NCI-H748 (cell line): ENCODE measurements around the gene CADM4.
"Not testable (repeated sequence)": the region's sequence is repeated elsewhere in the genome, so short reads cannot be mapped to it uniquely, and the experiment has no call there.

Experiments used
- DNase-seq: peaks from one replicate; lab custom pipeline; 2025; ENCODE audit not compliant: unreplicated experiment; lab: John Stamatoyannopoulos, UW

Gene CADM4

DNA sequence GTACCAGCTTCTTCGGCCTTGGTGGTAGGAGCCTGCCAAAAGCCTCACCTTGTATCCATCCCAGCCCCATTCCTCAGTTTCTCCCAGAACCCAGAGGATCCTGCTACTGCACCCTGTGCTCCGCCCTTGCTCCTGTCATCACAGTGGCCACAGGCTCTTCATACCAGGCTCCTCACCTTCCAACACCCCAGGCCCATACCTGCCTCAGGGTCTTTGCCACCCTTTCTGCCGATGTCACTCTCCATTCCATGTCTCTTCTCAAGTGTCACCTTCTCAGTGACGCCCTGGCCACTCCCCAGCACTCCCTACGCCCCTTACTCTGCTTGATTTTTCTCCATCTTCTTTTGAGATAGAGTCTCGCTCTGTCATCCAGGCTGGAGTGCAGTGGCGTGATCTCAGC lies 29.8 kb downstream of the CADM4 start:
- DNase-seq, result no peak

GRCh38 chr19:43607238-43608205 lies 32.1 kb downstream of the CADM4 start:
- no peak for DNase-seq

DNA sequence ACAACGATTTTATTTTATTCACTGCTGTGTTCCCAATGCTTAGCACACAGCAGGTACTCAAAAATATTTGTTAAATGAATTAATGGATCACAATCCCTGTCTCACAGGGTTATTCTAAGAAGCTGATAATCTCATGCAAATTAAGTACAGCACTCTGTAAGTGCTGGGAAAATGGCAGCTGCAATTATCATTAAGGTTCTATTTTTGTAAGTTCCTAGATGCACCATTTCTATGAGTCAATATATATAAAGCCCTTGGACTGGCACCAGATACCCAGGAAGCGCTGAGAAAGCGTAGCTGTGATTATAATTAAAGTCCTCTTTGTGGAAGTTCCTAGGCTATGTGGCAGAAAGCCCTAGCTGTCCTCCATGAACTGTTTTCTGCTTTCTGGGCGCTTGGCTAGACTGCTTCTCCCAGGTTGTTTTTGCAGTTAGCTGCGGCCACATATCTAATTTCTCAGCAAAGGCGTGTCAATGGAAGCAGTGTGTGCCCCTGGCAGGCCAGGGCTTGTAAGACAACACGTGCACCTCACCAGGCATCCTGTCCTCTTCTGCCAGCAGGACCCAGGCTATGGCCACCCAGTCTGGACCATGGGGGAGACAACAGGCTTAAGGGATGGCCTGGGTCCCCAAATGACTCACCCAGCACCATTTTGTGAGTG lies 33.0 kb downstream of the CADM4 start:
- DNase-seq, result no peak

DNA sequence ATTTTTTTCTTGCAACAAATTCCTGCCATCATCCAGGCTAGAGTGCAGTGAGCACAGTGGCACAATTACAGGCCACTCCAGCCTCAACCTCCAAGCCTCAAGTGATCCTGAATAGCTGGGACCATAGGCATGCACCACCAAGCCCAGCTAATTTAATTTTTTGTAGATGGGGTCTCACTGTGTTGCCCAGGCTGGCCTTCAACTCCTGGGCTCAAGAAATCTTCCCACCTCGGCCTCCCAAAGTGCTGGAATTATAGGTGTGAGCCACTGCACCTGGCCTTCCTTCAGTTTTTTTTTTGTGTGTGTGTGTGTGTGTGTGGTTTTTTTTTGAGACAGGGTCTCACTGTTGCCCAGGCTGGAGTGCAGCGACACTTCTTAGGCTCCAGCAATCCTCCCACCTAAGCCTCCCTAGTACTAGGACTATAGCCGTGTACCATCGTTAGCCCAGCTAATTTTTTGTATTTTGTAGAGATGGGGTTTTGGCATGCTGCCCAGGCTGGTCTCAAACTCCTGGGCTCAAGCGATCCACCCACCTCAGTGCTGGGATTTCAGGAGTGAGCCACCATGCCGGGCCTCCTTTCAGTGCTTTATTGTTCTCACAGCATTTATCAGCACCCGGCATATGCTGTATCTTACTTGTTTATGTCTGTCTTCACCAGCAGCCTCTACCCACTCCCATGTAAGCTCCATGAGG lies 33.6 kb downstream of the CADM4 start:
- peak; percentile 21 for DNase-seq

GRCh38 chr19:43600326-43600725 lies 39.3 kb downstream of the CADM4 start:
- not testable (repeated sequence) for DNase-seq

- no peak for DNase-seq
Observed at GRCh38 chr19:43599635-43600295, 39.9 kb downstream of the CADM4 start.

- DNase-seq, result no peak
Observed at GRCh38 chr19:43598445-43599240, 41.0 kb downstream of the CADM4 start.

DNA sequence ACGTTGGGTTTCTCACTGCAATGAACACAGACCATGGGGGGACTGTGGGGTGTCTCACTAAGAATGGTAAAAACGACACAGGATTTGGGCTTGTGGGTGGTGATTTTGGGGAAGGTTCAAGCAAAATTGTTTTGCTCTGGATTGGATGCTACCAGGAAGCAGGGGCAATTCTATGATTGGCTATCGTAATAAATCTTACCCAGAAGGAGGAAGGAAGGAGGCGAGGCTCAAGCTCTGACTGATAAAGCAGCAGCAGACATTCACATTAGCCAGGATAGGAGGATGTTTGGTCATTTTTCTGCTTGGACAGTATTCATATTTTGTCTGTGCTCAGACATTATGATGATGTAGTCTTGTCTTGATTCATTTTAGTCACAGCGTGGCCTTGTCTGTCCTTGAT lies 41.8 kb downstream of the CADM4 start:
- DNase-seq, result no peak

DNA sequence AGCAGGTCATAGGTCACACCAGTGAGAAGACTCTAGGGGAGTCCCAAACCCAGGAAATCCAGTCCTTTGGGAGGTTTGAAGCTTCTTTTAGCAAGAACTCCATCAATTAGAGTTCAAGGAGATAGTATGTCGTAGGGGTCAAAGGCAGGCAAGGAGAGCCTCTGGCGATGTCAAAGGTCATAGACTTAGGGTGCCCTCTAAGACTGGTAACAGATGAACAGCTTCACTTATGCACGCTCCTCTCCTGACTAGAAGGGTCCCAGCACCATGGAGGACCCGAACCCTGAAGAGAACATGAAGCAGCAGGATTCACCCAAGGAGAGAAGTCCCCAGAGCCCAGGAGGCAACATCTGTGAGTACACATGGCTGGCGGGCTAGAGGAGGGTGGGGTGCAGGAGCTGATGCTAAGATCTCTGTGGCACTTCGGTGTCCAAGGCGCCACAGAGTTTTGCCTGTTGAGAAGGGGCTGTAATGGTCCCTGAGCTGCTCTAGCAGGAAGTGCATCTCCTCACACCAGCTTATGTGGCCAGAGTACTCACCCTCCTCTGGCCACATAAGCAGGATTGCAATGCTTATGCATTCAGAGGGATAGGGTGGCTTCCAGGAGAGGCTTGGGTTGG lies 42.7 kb downstream of the CADM4 start:
- peak; percentile 39 for DNase-seq

GRCh38 chr19:43595999-43596841 lies 43.4 kb downstream of the CADM4 start, which contains the start of the genes IRGQ and ZNF576:
Gene IRGQ (minus strand): TSS chr19:43596134. CDS start chr19:43595338, 796 bp downstream.
Gene ZNF576 (plus strand): TSS chr19:43596595. CDS start chr19:43597109, 514 bp downstream.
- peak; percentile 100 for DNase-seq

GRCh38 chr19:43595605-43595998 lies 44.0 kb downstream of the CADM4 start:
- peak; percentile 64 for DNase-seq

GRCh38 chr19:43594710-43595604 lies 44.7 kb downstream of the CADM4 start:
- DNase-seq, result peak; percentile 88

DNA sequence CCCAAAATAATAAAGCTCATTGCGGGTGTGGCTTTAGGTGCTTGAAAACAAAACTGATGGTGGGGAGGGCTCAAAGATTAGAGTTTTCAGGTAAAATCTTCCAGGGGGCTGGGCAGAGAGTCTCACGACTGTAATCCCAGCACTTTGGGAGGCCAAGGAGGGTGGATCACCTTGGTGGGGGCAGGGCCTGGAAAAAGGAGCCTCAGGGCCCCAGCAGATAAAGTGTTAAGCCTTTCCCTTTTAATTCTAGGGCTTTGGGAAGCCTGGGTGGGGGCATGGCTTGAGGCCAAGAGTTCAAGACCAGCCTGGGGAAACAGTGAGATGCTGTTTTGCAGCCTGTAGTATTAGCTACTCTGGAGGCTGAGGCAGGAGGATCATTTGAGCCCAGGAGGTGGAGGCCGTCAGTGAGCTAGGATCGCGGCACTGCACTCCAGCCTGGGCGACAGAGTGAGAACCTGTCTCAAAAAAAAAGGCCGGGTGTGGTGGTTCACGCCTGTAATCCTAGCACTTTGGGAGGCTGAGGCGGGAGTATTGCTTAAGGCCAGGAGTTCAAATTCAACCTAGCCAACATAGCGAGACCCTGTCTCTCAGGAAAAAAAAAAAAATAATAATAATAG lies 45.5 kb downstream of the CADM4 start:
- DNase-seq, result no peak

DNA sequence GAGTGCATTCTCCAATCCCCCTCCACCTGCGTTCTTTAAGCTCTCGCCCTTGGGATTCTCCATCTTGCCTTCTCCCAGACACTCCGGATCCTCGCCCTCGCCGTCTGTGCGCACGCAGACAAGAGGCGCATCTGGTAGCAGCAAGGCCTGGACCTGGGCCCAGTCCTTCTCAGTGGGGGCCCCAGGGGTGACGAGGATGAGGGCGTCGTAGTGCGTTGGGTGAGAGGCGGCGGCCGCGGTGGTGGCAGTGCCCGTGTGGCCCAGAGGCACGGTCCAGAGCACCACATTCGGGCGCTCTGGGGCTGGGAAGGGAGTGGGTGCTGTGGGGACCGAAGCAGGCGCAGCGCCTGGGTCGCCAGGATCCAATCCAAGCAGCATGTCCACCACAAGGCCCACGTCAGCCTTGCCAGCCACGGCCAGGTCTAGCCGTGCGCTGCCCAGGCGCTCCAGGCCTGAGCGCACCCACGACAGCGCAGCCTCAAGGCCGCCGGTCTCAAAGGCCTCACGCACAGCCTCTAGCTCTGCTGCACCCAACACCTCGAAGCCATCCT lies 46.8 kb downstream of the CADM4 start:
- no peak for DNase-seq

GRCh38 chr19:43591904-43592772 lies 47.5 kb downstream of the CADM4 start:
- DNase-seq, result no peak

GRCh38 chr19:43589678-43590077 lies 50.0 kb downstream of the CADM4 start:
- DNase-seq, result no peak
